Neural progenitor cell (in vitro differentiated cells): ENCODE measurements around the gene DHX35.

ENCODE experiments used
- CTCF ChIP-seq: fragments of 200-600 bp; sonication (generic); IDR thresholded peaks from 2 replicates; pipeline ENCODE4 v1.5.1; 2017; ENCODE audit warnings: antibody characterized with exemption, mild to moderate bottlenecking
- EZH2 ChIP-seq: fragments of 200-600 bp; sonication (generic); IDR thresholded peaks from 2 replicates; pipeline ENCODE4 v1.6.1; 2017; ENCODE audit warnings: antibody characterized with exemption, mild to moderate bottlenecking, moderate library complexity

GRCh38 chr20:38935285-38935684 lies 26.9 kb upstream of the DHX35 start:
- TF ChIP-seq CTCF (no peak), EZH2 (no peak)
